K562 (cell line): ENCODE data around the gene RBM20. TPM values are rescaled to one million over a fixed set of nuclear protein-coding genes. Genes with fewer than 3 reads are reported as not detected.
A peak's percentile ranks its signal among the peaks of the same experiment; 100 is the strongest.

Source experiments
- ATAC-seq: fragments of 200-7000 bp; cut with Tn5 transposase; 3 replicates; pipeline ENCODE4 v1.9.1; 2020; ENCODE audit warnings: moderate library complexity
- BruUV-seq: library from RNA; stranded (reverse); fragments of 400-500 nt; replicated peaks from 2 replicates; lab custom pipeline; 2021; lab: Mats Ljungman, UMichigan
- CTCF ChIA-PET: fragments of 300-600 bp; formaldehyde crosslinking; extraction: SDS; loops from one replicate; lab custom pipeline; 2021; ENCODE audit warnings: low intra/inter-chr PET ratio; lab: Yijun Ruan, JAX
- POLR2A ChIA-PET: fragments of 300-600, 350-650 bp; sonication (Branson Sonifier 250); formaldehyde crosslinking; extraction: SDS; loops from one replicate; lab custom pipeline; 2021; ENCODE audit warnings: antibody characterized with exemption, inconsistent platforms; lab: Yijun Ruan, JAX
- DNase-seq, 4 experiments: peaks; one replicate each; pipeline versions ENCODE4 v3.0.0 to v3.0.0-alpha.2; 2011 to 2018; ENCODE audit warnings: low spot score in 3 of 4, mixed read lengths in 3 of 4; ENCODE audit errors: extremely low read depth in 1 of 4
- FAIRE-seq: peaks from 2 replicates; lab custom pipeline; 2011; peaks lifted over from hg19 to GRCh38; lab: Jason Lieb, UNC
- H2AFZ ChIP-seq: 2 replicates; pipeline ENCODE4 v1.6.0; 2011; ENCODE audit warnings: low read depth, low read length, control low read depth, inconsistent platforms
- H3K27ac ChIP-seq: fragments of 200-600 bp; 3 replicates; pipeline ENCODE4 v1.8.0; 2011; ENCODE audit warnings: low read depth, mild to moderate bottlenecking, control low read depth, inconsistent platforms, low read length, moderate library complexity, mixed read lengths; ENCODE audit errors: extremely low read depth
- H3K27me3 ChIP-seq, 2 experiments: fragments of 300-600 bp in 1 of 2; 2 replicates in 1 of 2; 3 replicates in 1 of 2; pipeline versions ENCODE4 v1.6.0 to v1.8.0; 2011; ENCODE audit warnings: inconsistent platforms in 2 of 2, low read length in 2 of 2, mild to moderate bottlenecking in 1 of 2, mixed read lengths in 1 of 2, moderate library complexity in 1 of 2; ENCODE audit not compliant: control insufficient read depth in 2 of 2, insufficient read depth in 2 of 2
- H3K36me3 ChIP-seq: fragments of 300-600 bp; 3 replicates; pipeline ENCODE4 v1.8.0; 2011; ENCODE audit warnings: mild to moderate bottlenecking, low read length, inconsistent platforms; ENCODE audit not compliant: control insufficient read depth, insufficient read depth
- H3K4me1 ChIP-seq, 2 experiments: fragments of 200-600 bp in 1 of 2; replicated peaks in 1 of 2; 2 replicates in 1 of 2; 3 replicates in 1 of 2; pipeline versions ENCODE4 v1.5.1 to v1.8.0; 2011; ENCODE audit warnings: inconsistent platforms in 2 of 2, low read length in 2 of 2, mild to moderate bottlenecking in 1 of 2, mixed read lengths in 1 of 2, moderate library complexity in 1 of 2; ENCODE audit not compliant: control insufficient read depth in 2 of 2, insufficient read depth in 2 of 2
- H3K4me2 ChIP-seq: 2 replicates; pipeline ENCODE4 v1.6.1; 2011; ENCODE audit warnings: low read length, control low read depth, inconsistent platforms, mixed read lengths; ENCODE audit not compliant: insufficient read depth
- H3K4me3 ChIP-seq: fragments of 200-600 bp; sonication (generic), shearing (Covaris generic); 2 replicates; pipeline ENCODE4 v1.5.1; 2016; ENCODE audit warnings: control low read depth, inconsistent platforms
- H3K79me2 ChIP-seq: fragments of 200-600 bp; 3 replicates; pipeline ENCODE4 v1.8.0; 2011; ENCODE audit warnings: low read length, inconsistent platforms; ENCODE audit not compliant: control insufficient read depth, insufficient read depth
- H3K9ac ChIP-seq, 2 experiments: 2 replicates each; pipeline versions ENCODE4 v1.6.0 to v1.6.1; 2011; ENCODE audit warnings: low read depth in 2 of 2, low read length in 2 of 2, control low read depth in 1 of 2, inconsistent platforms in 1 of 2, mild to moderate bottlenecking in 1 of 2, mixed read lengths in 1 of 2; ENCODE audit not compliant: insufficient read depth in 1 of 2
- H3K9me1 ChIP-seq: one replicate; pipeline ENCODE4 v1.6.0; 2011; ENCODE audit warnings: inconsistent platforms, mild to moderate bottlenecking, low read length, moderate library complexity; ENCODE audit not compliant: control insufficient read depth, insufficient read depth
- H3K9me3 ChIP-seq: replicated peaks from 2 replicates; pipeline ENCODE4 v1.5.1; 2011; ENCODE audit warnings: low read depth, low read length, inconsistent platforms; ENCODE audit not compliant: control insufficient read depth, insufficient read depth
- H4K20me1 ChIP-seq: replicated peaks from 2 replicates; pipeline ENCODE4 v1.6.1; 2011; ENCODE audit warnings: low read length, inconsistent platforms, mixed read lengths; ENCODE audit not compliant: control insufficient read depth, insufficient read depth
- CXXC5 ChIP-seq: fragments of 250-450 bp; sonication (Bioruptor Pico); IDR thresholded peaks from 2 replicates; pipeline ENCODE4 v1.8.0; 2022; ENCODE audit warnings: inconsistent platforms, mild to moderate bottlenecking, moderate library complexity
- ERF ChIP-seq: fragments of 450-650 bp; formaldehyde crosslinking; IDR thresholded peaks from 2 replicates; pipeline ENCODE4 v1.4.0; 2020; ENCODE audit warnings: mild to moderate bottlenecking, mixed read lengths
- GATA2 ChIP-seq: sonication (generic); formaldehyde crosslinking; IDR thresholded peaks from 2 replicates; pipeline ENCODE4 v1.4.0; 2020; ENCODE audit warnings: mild to moderate bottlenecking, missing genetic modification reagents
- HDGF ChIP-seq: fragments of 450-650 bp; IDR thresholded peaks from 2 replicates; pipeline ENCODE4 v1.6.1; 2016
- NFXL1 ChIP-seq: fragments of 450-650 bp; formaldehyde crosslinking; IDR thresholded peaks from 2 replicates; pipeline ENCODE4 v1.4.0; 2021; ENCODE audit warnings: mild to moderate bottlenecking
- POLR2AphosphoS5 ChIP-seq: IDR thresholded peaks from 2 replicates; pipeline ENCODE4 v1.6.1; 2011; ENCODE audit warnings: mild to moderate bottlenecking, low read depth, low read length, moderate library complexity; ENCODE audit not compliant: control insufficient read depth, insufficient read depth
- POLR2G ChIP-seq: fragments of 200-400 bp; formaldehyde crosslinking; IDR thresholded peaks from 2 replicates; pipeline ENCODE4 v1.6.1; 2017; ENCODE audit warnings: low read depth, mild to moderate bottlenecking, antibody characterized with exemption, low read length, moderate library complexity
- SMARCA4 ChIP-seq: fragments of 450-650 bp; IDR thresholded peaks from 2 replicates; pipeline ENCODE4 v1.6.1; 2016
- SMARCA5 ChIP-seq: fragments of 450-650 bp; IDR thresholded peaks from 2 replicates; pipeline ENCODE4 v1.6.1; 2016
- STAT5A ChIP-seq: IDR thresholded peaks from 2 replicates; pipeline ENCODE4 v1.6.1; 2012; ENCODE audit warnings: low read length, inconsistent platforms, borderline replicate concordance
- WHSC1 ChIP-seq: IDR thresholded peaks from one replicate; pipeline ENCODE4 v1.6.1; 2012; ENCODE audit warnings: low read length, control low read depth, inconsistent platforms
- ZBTB8A ChIP-seq: fragments of 450-650 bp; IDR thresholded peaks from 2 replicates; pipeline ENCODE4 v1.6.1; 2018; ENCODE audit warnings: mild to moderate bottlenecking, moderate library complexity; ENCODE audit not compliant: partially characterized antibody
- ZFP1 ChIP-seq: fragments of 450-650 bp; formaldehyde crosslinking; IDR thresholded peaks from 2 replicates; pipeline ENCODE4 v1.4.0; 2020; ENCODE audit warnings: mild to moderate bottlenecking, mixed read lengths
- ZFX ChIP-seq: sonication (generic); formaldehyde crosslinking; IDR thresholded peaks from 2 replicates; pipeline ENCODE4 v1.8.0; 2022; ENCODE audit warnings: mild to moderate bottlenecking, missing genetic modification reagents, moderate library complexity
- ZNF764 ChIP-seq: fragments of 250-450 bp; sonication (Bioruptor Pico); IDR thresholded peaks from 2 replicates; pipeline ENCODE4 v1.4.0; 2020; ENCODE audit warnings: low read depth, mild to moderate bottlenecking, moderate library complexity
- WGBS: fragments of 100-300 bp; shearing (Covaris generic); methylation state at CpG from one replicate; pipeline ENCODE4 v1.1.6; 2016; ENCODE audit warnings: low coverage, mixed read lengths; ENCODE audit not compliant: insufficient coverage; ENCODE audit errors: missing lambda C conversion rate; 5-methylcytosine and 5-hydroxymethylcytosine counted together
- in situ Hi-C: fragments of 300-500 bp; cut with MboI; formaldehyde crosslinking; loops from 4 replicates; pipeline ENCODE4 v1.15.0; 2018; ENCODE audit warnings: inconsistent platforms, mixed read lengths
- intact Hi-C: fragments of 100-400 bp; cut with micrococcal nuclease; formaldehyde crosslinking; loops from 2 replicates; pipeline ENCODE4 v1.14.2; 2022
- polyA plus RNA-seq, 8 experiments: library from polyadenylated mRNA; depleted of rRNA in 4 of 8; stranded (reverse) in 5 of 8; unstranded in 3 of 8; fragments of >200 nt; fragmentation: Nextera tagmentation in 2 of 8; fragmentation: Illumina TruSeq in 1 of 8; extraction: Ambion mirVana in 2 of 8; extraction: Trizol in 1 of 8; gene quantifications; 2 replicates each; pipeline versions ENCODE4 v1.2.1 to v1.2.3, GENCODE V29; 2011 to 2014; ENCODE audit warnings: inconsistent platforms in 1 of 8, missing spikeins in 1 of 8
- total RNA-seq, 7 experiments: library from RNA; depleted of rRNA in 6 of 7; stranded (reverse); fragments of >200 nt in 6 of 7; fragmentation: Illumina TruSeq in 2 of 7; extraction: Trizol in 2 of 7; gene quantifications; 2 replicates each; pipeline versions ENCODE4 v1.2.1 to v1.2.3, GENCODE V29; 2011 to 2021; ENCODE audit warnings: low replicate concordance in 1 of 7

The RBM20 gene
- total and polyA plus RNA-seq, 9 of the 15 experiments (the other 6 are each of a cell fraction or from before 2014, with no cell fraction given): 0.63 to 5.7 (median 3.2) TPM

- no peak for DNase-seq
- no peaks in the 10 kb centered on the region for H3K9me1 ChIP-seq
- peaks cover 8 to 16% of the 10 kb centered on the region in 2 experiments; a peak in 2 of 5 replicates for H3K4me1 ChIP-seq
- ChIA-PET CTCF (interaction anchor here (1.1 to 2.6 kb wide), 2 partner anchors 54 to 72 kb away, joined by 3 to 14 read pairs; no protein-coding TSS in a partner anchor), POLR2A (interaction anchor here (0.6 kb wide), 1 partner anchor 9 kb away, joined by 4 read pairs; no protein-coding TSS in a partner anchor)
- H3K4me3 ChIP-seq: no peak overlapping the region
- FAIRE-seq: no peak
- H3K27ac ChIP-seq: no peak overlapping the region
- 19% methylated on average over 2 of the region's 2 CpGs for WGBS
- intact Hi-C loops (loop anchor here (1.0 to 10.0 kb wide), 7 partner anchors 37 to 1525 kb away; partner anchors contain the start of gene PDCD4), in situ Hi-C loops (loop anchor here (10.0 to 25.0 kb wide), 2 partner anchors 65 to 278 kb away; no protein-coding TSS in a partner anchor)
- H3K9me3 ChIP-seq: no peaks in the 10 kb centered on the region
- no peaks in the 10 kb centered on the region for H3K79me2 ChIP-seq
- H4K20me1 ChIP-seq: no peaks in the 10 kb centered on the region
- no peak overlapping the region for H2AFZ ChIP-seq
- no peak overlapping the region for H3K9ac ChIP-seq
- TF ChIP-seq SMARCA5 (no peak), HDGF (no peak), GATA2 (CRISPR knock-in tag) (no peak)
- no peak; the same call in 2 of the 3 replicates for ATAC-seq
- no peaks in the 10 kb centered on the region for H3K27me3 ChIP-seq
- peaks cover 15% of the 10 kb centered on the region for H3K36me3 ChIP-seq
- no peak overlapping the region for H3K4me2 ChIP-seq
- BruUV-seq: no TSS peak
Observed at GRCh38 chr10:110609605-110610004, 34.5 kb upstream of the RBM20 start.

- intact Hi-C loops: loop anchor here (1.0 to 10.0 kb wide), 7 partner anchors 36 to 1524 kb away; partner anchors contain the start of gene PDCD4
- Histone ChIP-seq H3K27me3 (no peaks in the 10 kb centered on the region), H2AFZ (no peak overlapping the region), H3K4me3 (no peak overlapping the region), H3K9me3 (no peaks in the 10 kb centered on the region), H3K79me2 (no peaks in the 10 kb centered on the region), H3K27ac (no peak overlapping the region; the same call in 2 of the 3 replicates), H3K4me1 (peaks cover 11 to 16% of the 10 kb centered on the region in 2 experiments; a peak in 3 of 5 replicates), H4K20me1 (no peaks in the 10 kb centered on the region), H3K4me2 (peak overlapping the region; percentile 17; the same call in 1 of the 2 replicates), H3K9me1 (no peaks in the 10 kb centered on the region), H3K9ac (no peak overlapping the region), H3K36me3 (peaks cover 8% of the 10 kb centered on the region; the same call in 2 of the 3 replicates)
- CTCF ChIA-PET: interaction anchor here (1.1 to 2.6 kb wide), 2 partner anchors 54 to 71 kb away, joined by 3 to 14 read pairs; no protein-coding TSS in a partner anchor
- DNase-seq: peak; percentile 65 to 84 (median 69)
- peak; percentile 96 for FAIRE-seq
- no TSS peak for BruUV-seq
- 0% methylated on average over 3 of the region's 3 CpGs for WGBS
- in situ Hi-C loops: loop anchor here (10.0 to 25.0 kb wide), 2 partner anchors 64 to 277 kb away; no protein-coding TSS in a partner anchor
- POLR2A ChIA-PET: no interaction called here
- peak; percentile 83 for ATAC-seq
- TF ChIP-seq ZFX (no peak), ERF (no peak), POLR2G (no peak), SMARCA4 (0 out of 2 replicates have a peak, but pooled peaks have one; percentile 28), ZFP1 (CRISPR knock-in tag) (no peak), ZBTB8A (no peak), WHSC1 (no peak), NFXL1 (CRISPR knock-in tag) (no peak), CXXC5 (CRISPR knock-in tag) (no peak), STAT5A (peak; percentile 36; the same call in 1 of the 2 replicates), ZNF764 (no peak), POLR2AphosphoS5 (peak; percentile 38; the same call in 1 of the 2 replicates)
Observed at GRCh38 chr10:110610308-110610774, 33.8 kb upstream of the RBM20 start.
